HG03378 (cell line): Measurements from ENCODE around the gene SLC26A5.
"Not testable (repeated sequence)": the region's sequence is repeated elsewhere in the genome, so short reads cannot be mapped to it uniquely, and the experiment has no call there.

Experiments
- ATAC-seq: cut with Tn5 transposase; IDR thresholded peaks from one replicate; pipeline ENCODE4 v1.9.1; 2021; ENCODE audit warnings: mild to moderate bottlenecking, moderate library complexity; ENCODE audit not compliant: unreplicated experiment

Gene SLC26A5, protein sequence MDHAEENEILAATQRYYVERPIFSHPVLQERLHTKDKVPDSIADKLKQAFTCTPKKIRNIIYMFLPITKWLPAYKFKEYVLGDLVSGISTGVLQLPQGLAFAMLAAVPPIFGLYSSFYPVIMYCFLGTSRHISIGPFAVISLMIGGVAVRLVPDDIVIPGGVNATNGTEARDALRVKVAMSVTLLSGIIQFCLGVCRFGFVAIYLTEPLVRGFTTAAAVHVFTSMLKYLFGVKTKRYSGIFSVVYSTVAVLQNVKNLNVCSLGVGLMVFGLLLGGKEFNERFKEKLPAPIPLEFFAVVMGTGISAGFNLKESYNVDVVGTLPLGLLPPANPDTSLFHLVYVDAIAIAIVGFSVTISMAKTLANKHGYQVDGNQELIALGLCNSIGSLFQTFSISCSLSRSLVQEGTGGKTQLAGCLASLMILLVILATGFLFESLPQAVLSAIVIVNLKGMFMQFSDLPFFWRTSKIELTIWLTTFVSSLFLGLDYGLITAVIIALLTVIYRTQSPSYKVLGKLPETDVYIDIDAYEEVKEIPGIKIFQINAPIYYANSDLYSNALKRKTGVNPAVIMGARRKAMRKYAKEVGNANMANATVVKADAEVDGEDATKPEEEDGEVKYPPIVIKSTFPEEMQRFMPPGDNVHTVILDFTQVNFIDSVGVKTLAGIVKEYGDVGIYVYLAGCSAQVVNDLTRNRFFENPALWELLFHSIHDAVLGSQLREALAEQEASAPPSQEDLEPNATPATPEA

DNA sequence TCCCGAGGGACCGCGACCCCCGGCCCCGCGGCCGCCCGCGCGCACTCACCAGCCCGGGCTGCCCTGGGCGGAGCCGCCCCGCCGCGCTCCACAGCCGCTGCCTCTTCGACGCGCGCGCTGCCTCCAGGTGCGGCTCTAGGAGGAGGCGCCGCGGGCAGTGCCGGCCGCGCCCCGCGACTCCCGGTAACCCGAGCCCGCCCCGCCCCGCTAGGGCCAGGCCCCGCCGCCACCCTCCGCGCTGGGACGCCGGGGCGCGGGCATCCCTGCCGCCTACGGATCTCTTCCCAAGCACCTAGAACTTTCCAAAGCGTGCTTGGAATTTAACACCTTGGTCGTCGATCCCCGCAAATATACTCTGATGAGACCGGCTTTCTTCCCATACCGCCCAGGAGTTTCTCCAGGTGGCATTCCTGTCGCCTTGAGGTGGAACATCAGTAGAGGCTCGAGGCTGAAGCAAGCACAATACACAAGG is at the start of gene SLC26A5:
Gene SLC26A5, minus strand, starts transcription at position 159 of the 472 bp plus-strand sequence. CDS start 24,693 bp downstream, outside the sequence.
- ATAC-seq, result no peak

DNA sequence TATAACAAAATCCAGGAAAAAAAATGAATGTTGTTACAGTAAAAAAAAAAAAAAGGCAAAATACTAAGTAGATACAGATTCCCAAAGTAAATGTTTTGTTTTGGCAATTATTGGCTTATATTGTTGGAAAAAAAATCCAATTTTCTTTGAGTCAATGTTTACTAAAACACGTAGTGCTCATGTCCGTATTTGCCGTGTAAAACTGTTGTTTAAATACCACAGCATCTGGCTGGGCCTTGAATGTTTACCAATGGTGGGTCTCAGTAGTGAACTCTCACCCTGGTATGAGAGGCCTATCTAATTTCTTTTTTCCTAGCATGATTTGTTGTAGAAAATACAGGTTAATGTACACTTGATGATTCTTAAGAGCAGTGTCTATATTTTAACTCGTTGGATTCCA is 41.4 kb upstream of the SLC26A5 start:
- ATAC-seq, result no peak

DNA sequence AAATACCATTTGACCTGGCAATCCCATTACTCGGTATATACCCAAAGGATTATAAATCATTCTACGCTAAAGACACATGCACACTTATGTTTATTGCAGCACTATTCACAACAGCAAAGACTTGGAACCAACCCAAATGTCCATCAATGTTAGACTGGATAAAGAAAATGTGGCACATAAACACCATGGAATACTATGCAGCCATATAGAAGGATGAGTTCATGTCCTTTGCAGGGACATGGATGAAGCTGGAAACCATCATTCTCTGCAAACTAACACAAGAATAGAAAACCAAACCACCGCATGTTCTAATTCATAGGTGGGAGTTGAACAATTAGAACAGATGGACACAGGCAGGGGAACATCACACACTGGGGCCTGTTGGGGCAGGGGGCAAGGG is 40.9 kb upstream of the SLC26A5 start:
- not testable (repeated sequence) for ATAC-seq

DNA sequence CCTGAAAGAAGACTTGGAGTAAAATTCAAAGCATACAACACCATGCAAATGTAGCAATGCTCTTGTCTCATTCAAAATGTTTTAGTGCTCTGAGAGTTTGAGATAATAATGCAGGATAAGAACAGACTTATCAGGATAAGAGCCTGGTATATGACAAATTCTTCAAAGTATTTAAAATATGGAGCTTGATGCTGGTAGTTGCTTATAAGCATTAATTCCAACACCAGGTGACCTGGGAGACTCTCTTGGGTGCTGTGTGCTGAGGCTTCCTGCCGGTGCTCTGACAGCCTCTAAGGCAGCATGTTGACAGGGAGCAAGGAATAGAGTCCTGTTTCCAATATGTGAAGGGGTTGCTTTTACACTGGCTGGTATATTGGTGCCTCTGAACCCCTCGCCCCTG is 34.8 kb upstream of the SLC26A5 start:
- ATAC-seq, result no peak

DNA sequence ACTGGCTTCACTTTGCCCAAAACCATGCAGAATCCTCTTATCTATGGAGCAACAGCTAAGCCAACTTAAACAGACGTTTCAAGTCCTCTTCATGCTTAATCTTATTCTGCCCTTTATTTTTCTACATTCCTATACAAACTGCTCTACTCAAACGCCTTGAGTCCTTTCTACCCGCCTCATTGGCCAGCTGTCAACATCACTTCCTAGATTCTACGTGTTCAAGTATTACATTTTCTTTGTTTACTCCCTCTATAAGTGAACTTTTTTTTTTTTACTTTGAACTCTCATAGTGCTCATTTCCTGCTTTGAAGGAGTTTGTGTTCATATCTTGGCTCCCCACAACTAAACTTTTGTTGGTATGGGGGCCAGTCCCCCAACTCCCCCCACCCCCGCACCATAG is 28.9 kb upstream of the SLC26A5 start:
- ATAC-seq, result no peak

GRCh38 chr7:103469095-103469948 is 23.3 kb upstream of the SLC26A5 start:
- no peak for ATAC-seq

- no peak for ATAC-seq
Measured at GRCh38 chr7:103466814-103467213, 20.8 kb upstream of the SLC26A5 start.

- ATAC-seq, result no peak
Measured at GRCh38 chr7:103462358-103462757, 16.4 kb upstream of the SLC26A5 start.

GRCh38 chr7:103447073-103447960 is 1.3 kb upstream of the SLC26A5 start:
- peak; percentile 55 for ATAC-seq

DNA sequence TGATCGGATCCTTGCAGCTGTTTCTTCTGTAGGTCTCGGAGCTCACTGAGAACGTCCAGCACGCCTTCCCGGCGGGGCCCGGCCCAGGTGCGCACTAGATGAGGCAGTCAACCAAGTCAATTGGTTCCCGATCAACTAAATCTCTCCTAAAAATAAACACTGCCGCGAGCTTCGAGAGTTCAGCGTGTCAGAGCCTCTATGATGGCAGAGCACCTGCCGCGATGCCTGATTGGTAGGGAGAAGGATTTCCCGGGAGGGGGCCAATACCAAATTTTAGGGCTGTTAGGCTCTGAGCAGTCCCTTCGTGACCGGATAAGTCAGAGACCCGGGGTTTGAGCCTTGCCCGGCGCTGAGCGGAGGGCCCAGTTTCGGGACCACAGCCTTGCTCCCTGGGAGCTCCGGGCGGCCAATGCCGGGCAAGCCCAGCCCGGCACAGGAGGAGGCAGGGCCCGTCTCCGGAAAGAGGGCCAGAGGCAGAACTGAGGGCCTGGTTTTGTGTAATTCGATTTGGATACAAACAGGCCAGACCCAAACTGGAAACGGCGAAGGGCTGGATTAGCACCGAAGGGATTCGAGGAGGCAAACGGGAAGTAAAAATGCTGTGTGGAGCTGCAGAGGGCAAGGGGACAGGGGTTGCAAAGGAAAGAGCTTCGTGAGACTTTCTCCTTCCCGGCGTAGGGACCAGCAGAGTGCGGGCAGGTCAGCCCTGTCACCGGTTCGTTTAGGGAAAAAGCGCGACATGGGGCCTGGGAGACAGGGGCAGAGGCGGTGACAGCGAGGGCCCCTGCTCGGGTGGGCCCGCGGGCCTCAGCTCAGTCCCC is 569 bp downstream of the SLC26A5 start:
- no peak for ATAC-seq

GRCh38 chr7:103439661-103440060 is 6.3 kb downstream of the SLC26A5 start:
- ATAC-seq, result no peak

- ATAC-seq, result no peak
Measured at GRCh38 chr7:103437623-103438022, 8.4 kb downstream of the SLC26A5 start.

- ATAC-seq, result peak; percentile 79
Measured at GRCh38 chr7:103432712-103433111, 13.3 kb downstream of the SLC26A5 start.

DNA sequence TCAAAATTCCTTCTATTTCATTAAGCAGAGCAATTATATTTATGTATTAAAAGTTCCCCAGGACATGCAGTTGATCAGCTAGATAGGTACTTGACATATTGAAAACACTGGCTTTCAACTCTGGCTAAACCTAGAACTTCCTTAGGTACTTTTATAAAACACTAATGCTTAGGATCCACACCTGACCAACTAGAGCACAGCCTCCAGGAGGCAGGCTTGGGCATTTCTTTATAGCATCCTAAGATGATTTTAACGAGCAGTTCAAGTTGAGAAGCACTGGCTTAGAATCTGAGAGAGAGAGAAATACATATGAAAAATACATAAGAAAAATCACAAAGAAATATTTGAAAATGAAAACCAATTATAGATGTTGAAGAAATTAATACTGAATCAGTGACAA is 20.8 kb downstream of the SLC26A5 start:
- ATAC-seq, result no peak

DNA sequence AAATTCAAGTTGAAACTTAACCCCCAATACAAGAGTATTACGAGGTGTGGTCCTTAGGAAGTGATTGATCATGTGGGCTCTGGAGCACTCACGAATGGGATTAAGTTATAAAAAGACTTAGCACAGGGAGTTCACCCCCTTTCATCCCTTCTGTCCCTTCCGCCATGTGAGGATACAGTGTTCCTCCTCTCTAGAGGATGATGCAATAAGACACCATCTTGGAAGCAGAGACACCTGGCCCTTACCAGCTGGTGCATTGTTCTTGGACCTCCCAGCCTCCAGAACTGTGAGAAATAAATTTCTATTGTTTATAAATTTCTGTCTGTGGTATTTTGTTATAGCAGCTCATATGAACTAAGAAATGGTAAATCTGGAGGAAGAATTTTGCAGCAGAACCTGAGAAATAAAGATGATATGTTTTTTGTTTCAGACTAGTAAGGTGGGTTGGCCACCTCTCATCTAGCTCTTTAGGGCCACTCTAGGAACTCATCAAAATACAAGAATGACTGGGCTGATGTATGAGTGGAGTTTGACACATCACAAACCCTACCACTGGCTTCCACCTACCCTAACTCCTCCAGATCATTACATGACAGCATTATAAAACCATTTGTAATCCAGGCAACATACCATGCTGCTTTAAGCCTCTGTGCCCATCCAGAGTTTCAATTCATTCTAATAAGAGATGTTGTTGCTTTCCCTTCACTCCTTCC is 22.4 kb downstream of the SLC26A5 start:
- ATAC-seq, result no peak

GRCh38 chr7:103420857-103421384 is 25.1 kb downstream of the SLC26A5 start:
- no peak for ATAC-seq

GRCh38 chr7:103418241-103418640 is 27.8 kb downstream of the SLC26A5 start:
- ATAC-seq, result no peak

DNA sequence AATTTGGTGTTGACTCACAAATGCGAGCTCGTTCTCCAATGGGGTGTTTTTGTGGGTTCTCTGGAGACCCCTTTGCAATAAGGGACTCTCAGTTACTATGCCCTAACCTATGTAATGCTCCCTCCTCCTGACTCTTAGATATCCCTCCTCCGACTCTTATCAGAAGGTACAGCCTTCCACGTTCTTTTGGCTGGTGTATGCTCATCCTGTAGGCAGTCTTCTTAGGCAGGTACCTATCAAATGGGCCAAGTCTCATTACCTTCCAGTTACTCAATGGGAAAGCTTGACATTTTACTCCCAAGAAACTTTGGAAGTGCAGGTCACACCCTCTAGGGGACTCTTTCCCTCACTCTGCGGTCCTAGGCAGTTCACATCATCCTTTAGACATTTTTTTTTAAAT is 32.6 kb downstream of the SLC26A5 start:
- ATAC-seq, result no peak
